Raji (cell line): ENCODE results near the gene TRPM1.

Source experiments
- POLR2A ChIP-seq: IDR thresholded peaks from 2 replicates; pipeline ENCODE4 v1.6.1; 2011; ENCODE audit warnings: low read depth, low read length, control low read depth; ENCODE audit not compliant: insufficient read depth

TRPM1 gene

DNA sequence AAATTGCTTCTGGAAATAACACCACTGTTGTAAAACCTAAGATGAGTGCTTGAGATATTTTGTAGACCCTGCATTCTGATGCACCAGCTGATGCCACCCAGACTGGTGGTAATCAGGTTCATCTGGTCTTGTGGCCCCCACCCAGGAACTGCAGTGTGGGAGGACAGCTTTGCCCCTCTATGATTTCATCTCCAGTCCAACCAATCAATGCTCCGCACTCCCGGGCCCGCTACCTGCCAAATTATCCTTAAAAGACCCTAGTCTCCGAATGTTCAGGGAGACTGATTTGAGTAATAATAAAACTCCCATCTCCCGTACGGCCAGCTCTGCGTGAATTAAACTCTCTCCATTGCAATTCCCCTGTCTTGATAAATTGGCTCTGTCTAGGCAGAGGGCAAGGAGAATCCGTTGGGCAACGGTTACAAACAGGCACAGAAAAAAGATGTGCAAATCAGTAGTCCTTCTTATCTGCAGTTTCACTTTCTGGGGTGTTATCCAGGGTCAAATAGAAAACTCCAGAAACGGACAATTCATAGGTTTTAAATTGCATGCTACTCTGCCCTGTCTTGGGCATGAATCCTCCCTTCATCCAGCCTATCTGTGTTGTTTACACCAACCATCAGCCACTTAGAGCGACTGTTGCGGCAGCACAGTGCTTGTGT lies 29.2 kb upstream of the TRPM1 start:
- TF ChIP-seq POLR2A: no peak

DNA sequence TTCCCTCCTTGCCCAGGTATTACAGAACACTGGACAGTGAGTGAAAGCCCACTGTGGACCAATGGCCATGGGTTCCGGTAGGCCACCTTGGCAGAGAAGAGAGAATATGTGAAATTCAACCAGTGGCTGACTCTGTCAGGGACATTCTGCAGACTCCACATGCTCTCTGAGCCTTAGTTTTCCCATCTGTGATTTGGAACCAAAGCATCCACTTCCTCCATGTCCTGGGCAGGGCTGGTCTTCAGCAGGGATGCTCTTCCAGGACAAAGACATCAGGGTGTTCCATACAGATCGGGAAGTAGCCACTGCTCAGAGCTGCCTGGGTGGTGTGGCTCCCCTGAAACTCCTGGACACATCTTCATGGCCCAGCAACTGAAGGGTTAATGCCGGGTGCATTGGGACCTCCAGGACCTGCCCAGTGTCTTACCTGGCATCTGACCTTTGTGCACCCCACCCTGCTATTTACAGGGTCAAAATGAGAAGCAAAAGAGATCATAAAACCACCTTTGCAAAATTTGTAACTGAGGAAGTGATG lies 28.3 kb upstream of the TRPM1 start:
- no peak for TF ChIP-seq POLR2A

DNA sequence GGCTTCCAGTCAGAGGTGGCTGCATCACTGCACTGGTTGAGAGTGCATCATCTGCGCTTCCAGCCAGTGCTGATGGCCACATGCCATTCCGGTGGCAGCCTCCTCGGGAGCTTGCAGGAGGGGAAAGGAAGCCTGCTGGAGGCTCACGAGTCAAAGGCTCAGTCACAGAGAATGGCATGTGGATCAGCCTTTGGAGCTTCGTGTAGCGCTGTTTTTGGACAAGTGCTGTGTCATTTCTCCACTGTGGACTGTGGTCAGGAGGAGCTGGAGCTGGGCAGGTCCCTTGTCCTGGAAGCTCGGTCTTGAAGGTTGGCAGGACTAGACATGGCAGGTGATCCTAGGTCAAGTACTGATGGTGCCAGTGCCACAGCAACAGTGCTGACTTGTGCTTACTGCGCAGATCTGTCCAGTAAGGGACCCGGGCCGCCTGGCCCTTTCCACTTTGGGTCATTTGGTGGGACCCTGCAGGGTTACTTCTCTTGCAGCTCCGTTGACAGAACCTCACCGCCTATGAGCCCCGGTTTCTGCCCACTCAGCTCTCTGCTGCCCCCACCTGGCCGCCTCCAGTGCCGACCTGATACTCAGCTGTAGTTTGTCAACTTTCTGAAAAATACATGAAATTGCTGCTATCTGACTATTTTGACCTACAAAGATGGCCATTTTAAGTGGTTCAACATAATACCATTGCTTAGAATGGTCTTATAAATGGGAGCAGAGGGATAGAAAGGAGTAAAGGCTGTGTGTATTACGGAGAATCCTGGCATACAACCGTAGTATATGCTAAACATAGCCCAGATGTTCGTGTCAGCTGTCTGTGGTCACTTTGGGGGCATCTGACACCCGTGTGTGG lies 27.6 kb upstream of the TRPM1 start:
- no peak for TF ChIP-seq POLR2A

DNA sequence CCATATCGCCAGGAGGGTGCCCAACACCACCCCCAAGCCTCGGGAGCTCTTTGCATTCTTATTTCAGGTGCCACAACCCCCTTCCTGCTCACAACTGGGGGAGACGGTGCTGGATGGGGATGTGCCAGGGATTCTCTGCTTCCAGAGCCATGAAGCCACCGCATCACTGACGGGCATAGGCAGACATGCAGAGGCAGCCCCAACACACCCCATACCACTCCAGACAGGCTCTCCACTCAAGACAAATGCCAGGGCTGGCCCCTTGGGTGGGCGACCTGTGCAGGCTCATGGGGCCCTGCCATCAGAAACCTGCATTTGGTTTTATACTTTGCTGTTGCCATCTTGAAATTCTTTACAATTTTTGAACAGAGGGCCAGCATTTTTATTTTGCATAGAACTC lies 27.0 kb upstream of the TRPM1 start:
- no peak for TF ChIP-seq POLR2A

DNA sequence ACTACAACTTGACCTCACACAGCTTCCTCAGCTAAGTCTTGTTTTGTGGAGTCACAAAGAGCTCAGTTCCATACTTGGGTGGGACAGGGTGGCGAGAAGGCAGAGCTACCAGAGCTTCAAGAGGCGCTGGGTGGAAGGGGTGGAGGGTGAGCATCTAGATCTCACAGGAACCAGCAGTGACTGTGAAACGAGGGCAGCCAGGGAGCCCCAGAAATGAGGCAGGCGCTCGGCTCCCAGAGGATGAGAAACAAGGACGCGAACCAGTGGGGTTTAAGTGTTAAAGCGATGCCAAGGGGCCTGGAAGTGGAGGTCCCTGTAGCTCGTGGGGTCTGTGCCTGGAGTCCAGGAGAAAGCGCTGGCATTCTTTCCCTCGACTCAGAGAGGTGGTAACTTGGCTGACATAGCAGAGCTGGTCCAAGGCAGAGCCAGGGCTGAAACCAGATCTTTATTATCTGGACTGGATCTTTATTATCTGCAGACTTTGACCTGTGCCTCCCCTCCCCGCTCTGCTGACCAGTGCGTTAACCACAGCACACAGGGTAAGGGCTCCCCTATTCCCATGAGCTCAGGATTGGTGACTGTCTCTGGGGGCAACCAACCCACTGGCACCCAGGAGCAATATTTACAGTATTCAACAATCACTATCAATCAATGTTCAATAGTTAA lies 26.2 kb upstream of the TRPM1 start:
- no peak for TF ChIP-seq POLR2A

GRCh38 chr15:31125061-31125460 lies 23.5 kb upstream of the TRPM1 start:
- TF ChIP-seq POLR2A: no peak

- no peak for TF ChIP-seq POLR2A
Measured at GRCh38 chr15:31116423-31117030, 15.0 kb upstream of the TRPM1 start.

DNA sequence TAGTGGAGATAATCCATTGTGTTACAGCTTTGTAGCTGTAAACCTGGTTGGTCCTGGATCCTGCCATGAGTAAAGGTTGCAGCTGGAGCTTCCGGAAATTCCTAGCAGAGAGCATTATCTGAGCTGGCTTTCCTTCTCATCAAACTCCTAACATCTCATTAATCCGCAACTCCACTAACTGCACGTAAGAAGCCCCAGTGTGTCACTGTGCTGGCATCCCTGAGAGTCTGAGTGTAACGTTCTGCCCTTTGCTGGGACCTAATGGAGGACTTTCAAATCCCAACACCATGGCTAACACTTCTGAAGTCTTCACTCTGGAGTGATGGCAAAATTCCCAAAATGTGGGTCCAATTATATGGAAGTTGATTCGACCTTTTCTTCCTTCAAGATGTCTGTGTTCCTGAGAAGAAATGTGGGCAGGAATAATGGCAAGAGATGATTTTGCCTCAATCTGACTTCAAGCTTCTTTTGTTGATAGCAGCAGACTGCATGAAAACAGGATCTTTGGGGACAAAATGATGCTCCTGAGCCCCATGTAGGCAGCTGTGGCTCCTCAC lies 9.6 kb upstream of the TRPM1 start:
- no peak for TF ChIP-seq POLR2A

GRCh38 chr15:31108836-31109235 lies 7.3 kb upstream of the TRPM1 start:
- no peak for TF ChIP-seq POLR2A

- no peak for TF ChIP-seq POLR2A
Measured at GRCh38 chr15:31106495-31107300, 5.2 kb upstream of the TRPM1 start.

DNA sequence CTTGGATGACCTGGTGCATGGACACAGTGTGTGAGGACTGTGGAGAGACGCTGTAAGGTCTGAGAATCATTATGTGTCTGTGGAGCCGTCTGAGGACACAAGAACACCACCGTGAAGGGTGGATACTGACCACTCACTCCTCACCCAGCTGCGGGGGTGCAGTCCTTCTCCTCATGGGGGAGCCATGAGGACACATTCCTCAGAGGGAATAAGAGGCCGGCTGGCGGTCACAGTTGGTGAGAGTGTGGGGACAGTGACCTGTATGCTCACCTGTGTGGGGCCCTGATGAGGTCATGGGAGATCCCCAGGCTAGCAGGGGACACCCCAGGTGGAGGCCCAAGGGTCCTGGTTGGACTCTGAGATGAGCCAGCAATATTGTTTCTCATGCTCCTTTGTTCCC lies 2.5 kb upstream of the TRPM1 start:
- TF ChIP-seq POLR2A: no peak

- TF ChIP-seq POLR2A: no peak
Measured at GRCh38 chr15:31102374-31103342, 1.1 kb upstream of the TRPM1 start.

GRCh38 chr15:31102039-31102321 lies 455 bp upstream of the TRPM1 start:
- no peak for TF ChIP-seq POLR2A
